Measurements from ENCODE around the gene PKN1. TPM values are rescaled to one million over a fixed set of nuclear protein-coding genes. Genes with fewer than 3 reads are reported as not detected.
"Not testable (repeated sequence)": the region's sequence is repeated elsewhere in the genome, so short reads cannot be mapped to it uniquely, and the experiment has no call there.

PKN1 gene
- total and polyA plus RNA-seq, 12 donors: 85.2 to 176 (median 126) TPM

- Histone ChIP-seq H3K4me1 (no peaks in the 10 kb centered on the region), H3K4me3 (no peak overlapping the region), H3K36me3 (peaks cover 4 to 94% (median 32%) of the 10 kb centered on the region in 9 donors), H3K9me3 (no peaks in the 10 kb centered on the region), H3K27me3 (no peaks in the 10 kb centered on the region), H3K27ac (no peak overlapping the region)
- no peak for TF ChIP-seq CTCF (IDR thresholded peaks at IDR 0.05)
- WGBS, 2 donors: 93 to 95% methylated on average over 9 of the region's 9 CpGs
- intact Hi-C loops (cut with DNase I): loop anchor here in 1 of 10 donors (10.0 kb wide), 1 partner anchor 370 kb away; no protein-coding TSS in a partner anchor
- ATAC-seq (peak in 1 of 8 donors; percentile 4), DNase-seq (no peak)
Measured at GRCh38 chr19:14395262-14395661, 37.8 kb upstream of the PKN1 start.

GRCh38 chr19:14395710-14396336 lies 37.3 kb upstream of the PKN1 start:
- H3K36me3 ChIP-seq: peaks cover 0 to 94% (median 27%) of the 10 kb centered on the region in 9 donors
- H3K4me1 ChIP-seq: no peaks in the 10 kb centered on the region
- no peak for DNase-seq
- ATAC-seq: peak in 1 of 8 donors; percentile 16
- no peak overlapping the region for H3K4me3 ChIP-seq
- intact Hi-C loops (cut with DNase I): loop anchor here in 1 of 10 donors (10.0 kb wide), 1 partner anchor 369 kb away; no protein-coding TSS in a partner anchor
- no peak for TF ChIP-seq CTCF (IDR thresholded peaks at IDR 0.05)
- H3K9me3 ChIP-seq: no peaks in the 10 kb centered on the region
- H3K27ac ChIP-seq: no peak overlapping the region
- H3K27me3 ChIP-seq: no peaks in the 10 kb centered on the region
- 86 to 87% methylated on average over 16 of the region's 16 CpGs for WGBS, 2 donors

GRCh38 chr19:14396730-14397129 lies 36.4 kb upstream of the PKN1 start:
- WGBS, 2 donors: 100% methylated on average over 3 of the region's 3 CpGs
- not testable (repeated sequence) for H3K27ac ChIP-seq, H3K27me3 ChIP-seq, DNase-seq, H3K4me3 ChIP-seq, ATAC-seq, H3K4me1 ChIP-seq, H3K9me3 ChIP-seq
- peaks cover 0 to 94% (median 26%) of the 10 kb centered on the region in 9 donors for H3K36me3 ChIP-seq
- intact Hi-C loops (cut with DNase I): loop anchor here in 1 of 10 donors (10.0 kb wide), 1 partner anchor 368 kb away; no protein-coding TSS in a partner anchor

- intact Hi-C loops (cut with DNase I): loop anchor here in 1 of 10 donors (10.0 kb wide), 1 partner anchor 368 kb away; no protein-coding TSS in a partner anchor
- 86 to 92% methylated on average over 15 of the region's 16 CpGs for WGBS, 2 donors
- not testable (repeated sequence) for DNase-seq, H3K27me3 ChIP-seq, H3K9me3 ChIP-seq, ATAC-seq, H3K4me3 ChIP-seq, H3K27ac ChIP-seq, H3K4me1 ChIP-seq
- H3K36me3 ChIP-seq: peaks cover 0 to 94% (median 28%) of the 10 kb centered on the region in 9 donors
Measured at GRCh38 chr19:14397168-14397567, 35.9 kb upstream of the PKN1 start.

GRCh38 chr19:14400951-14401431 lies 32.1 kb upstream of the PKN1 start:
- Histone ChIP-seq H3K27ac (peak overlapping the region in 1 of 10 donors; percentile 66), H3K36me3 (peaks cover 0 to 94% (median 24%) of the 10 kb centered on the region in 9 donors), H3K4me3 (no peak overlapping the region), H3K4me1 (peaks cover 0 to 14% (median 3%) of the 10 kb centered on the region in 9 donors), H3K27me3 (no peaks in the 10 kb centered on the region), H3K9me3 (no peaks in the 10 kb centered on the region)
- intact Hi-C loops (cut with DNase I): loop anchor here in 2 of 10 donors (10.0 kb wide), 3 partner anchors 46 to 256 kb away; partner anchors contain the start of gene ADGRL1 (in 1 of the 2)
- 87 to 93% methylated on average over 11 of the region's 11 CpGs for WGBS, 2 donors
- DNase-seq: no peak
- no peak for TF ChIP-seq CTCF (IDR thresholded peaks at IDR 0.05)
- no peak for ATAC-seq
